GM10847 (cell line): ENCODE data around the gene KRTAP12-3.

ENCODE experiments used
- POLR2A ChIP-seq: IDR thresholded peaks from 2 replicates; pipeline ENCODE4 v1.6.1; 2011; ENCODE audit not compliant: insufficient read length; ENCODE audit errors: extremely low read depth

The KRTAP12-3 gene

GRCh38 chr21:44648557-44649311 is 9.0 kb upstream of the KRTAP12-3 start:
- no peak for TF ChIP-seq POLR2A

DNA sequence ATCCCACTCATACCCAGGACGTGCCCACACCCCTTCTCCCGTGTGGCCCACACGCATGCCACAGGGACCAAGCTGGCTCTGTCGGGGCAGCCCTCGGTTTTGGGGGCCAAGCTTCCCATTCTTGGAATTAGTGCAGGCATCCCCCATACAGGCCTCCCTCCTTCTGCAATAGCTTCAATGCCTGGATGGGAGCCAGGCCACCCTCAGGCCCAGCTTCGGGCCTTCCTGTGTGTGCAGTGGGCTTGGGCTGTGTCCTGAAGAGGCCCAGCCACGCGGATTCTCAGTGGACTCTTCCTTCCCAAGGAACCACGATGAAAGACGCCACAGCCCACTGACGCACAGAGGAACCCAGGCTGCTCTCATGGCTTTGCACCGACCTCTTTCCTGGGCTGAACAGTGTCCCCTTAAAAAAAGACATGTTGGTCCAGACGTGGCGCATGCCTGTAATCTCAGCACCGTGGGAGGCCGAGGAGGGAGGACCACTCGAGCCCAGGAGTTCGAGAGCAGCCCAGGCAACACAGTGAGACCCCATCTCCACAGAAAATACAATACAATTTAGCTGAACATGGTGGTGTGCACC is 8.1 kb upstream of the KRTAP12-3 start:
- no peak for TF ChIP-seq POLR2A

DNA sequence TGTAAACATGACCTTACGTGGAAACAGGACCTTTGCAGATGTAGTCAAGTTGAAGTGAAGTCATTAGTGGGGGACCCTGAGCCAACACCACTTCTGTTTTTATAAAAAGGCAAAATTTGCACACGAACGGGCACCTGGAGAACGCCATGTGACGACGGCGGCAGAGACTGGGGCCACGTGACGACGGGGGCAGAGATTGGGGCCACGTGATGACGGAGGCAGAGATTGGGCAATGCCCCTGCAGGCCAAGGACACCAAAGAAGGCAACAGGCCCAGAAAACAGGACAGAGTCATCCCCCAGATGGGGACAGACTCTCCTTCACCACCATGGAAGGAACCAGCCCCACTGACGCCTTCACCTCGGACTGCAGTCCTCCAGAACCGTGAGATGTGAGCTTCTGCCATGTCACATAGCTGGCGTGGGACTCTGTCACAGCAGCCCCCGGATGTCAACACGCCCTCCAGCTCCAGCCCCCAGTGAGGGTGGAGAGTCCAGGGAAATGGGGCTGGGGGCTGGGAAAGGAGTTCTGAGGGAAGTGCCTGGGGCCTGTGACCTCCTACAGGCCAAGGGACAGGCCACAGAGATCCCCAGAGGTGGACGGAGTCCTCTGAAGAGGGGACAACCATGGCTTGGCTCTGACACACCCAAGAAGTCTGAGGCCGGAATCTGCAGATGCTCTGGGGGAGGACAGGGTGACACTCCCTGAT is 7.3 kb upstream of the KRTAP12-3 start:
- no peak for TF ChIP-seq POLR2A

DNA sequence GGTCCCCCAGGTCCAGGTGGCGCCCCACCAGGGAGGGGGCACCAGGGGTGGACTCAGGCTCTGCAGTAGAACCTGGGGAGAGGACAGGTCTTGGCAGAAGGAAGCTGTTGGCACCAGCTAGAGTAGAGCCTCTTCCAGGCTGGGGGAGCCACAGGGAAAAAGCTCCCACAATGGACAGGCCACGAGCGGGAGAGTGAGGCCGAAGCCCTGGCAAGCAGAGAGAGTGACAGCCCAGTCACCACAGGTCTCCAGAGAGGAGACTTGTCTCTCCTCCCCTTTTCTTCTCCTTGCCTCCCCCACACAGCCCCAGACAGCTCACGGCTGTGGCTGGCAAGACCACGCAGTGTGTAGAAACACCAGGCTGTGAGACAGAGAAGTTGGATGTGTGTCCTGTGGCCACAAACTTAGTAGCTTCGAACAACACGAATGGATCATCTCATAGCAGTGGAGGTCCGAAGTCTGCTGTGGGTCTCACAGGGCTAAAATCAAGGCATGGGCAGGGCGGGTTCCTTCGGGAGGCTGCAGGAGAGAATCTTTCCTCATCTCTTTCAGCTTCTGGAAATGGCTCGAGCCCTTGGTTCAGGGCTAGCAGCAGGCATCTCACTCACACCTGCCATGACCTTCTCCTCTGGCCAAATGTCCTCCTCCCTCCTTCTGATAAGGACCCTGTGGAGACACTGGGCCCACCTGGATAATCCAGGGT is 6.6 kb upstream of the KRTAP12-3 start:
- TF ChIP-seq POLR2A, result no peak

DNA sequence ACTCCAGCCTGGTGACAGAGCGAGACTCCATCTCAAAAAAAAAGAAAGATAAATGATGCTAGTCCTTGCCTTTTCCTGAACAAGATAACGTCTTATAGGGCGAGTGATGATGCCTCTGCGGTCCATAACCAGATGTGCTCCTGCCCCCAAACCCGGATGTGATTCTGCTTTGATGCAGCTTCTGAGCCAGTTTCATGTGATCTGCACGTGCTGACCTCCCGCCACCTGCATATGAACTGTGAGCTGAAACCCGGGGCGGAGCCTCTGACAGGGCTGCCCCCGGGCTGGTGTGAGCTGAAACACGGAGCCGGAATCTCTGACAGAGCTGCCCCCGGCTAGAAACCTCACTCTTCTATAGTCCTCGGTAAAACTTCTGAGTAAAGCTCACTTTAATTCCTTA is 4.6 kb upstream of the KRTAP12-3 start:
- no peak for TF ChIP-seq POLR2A

GRCh38 chr21:44653656-44654575 is 3.8 kb upstream of the KRTAP12-3 start:
- TF ChIP-seq POLR2A, result no peak

GRCh38 chr21:44654576-44655175 is 3.1 kb upstream of the KRTAP12-3 start, which contains the start of gene KRTAP12-4:
Gene KRTAP12-4 (minus strand): TSS chr21:44654659. CDS start chr21:44654614, 45 bp downstream.
- TF ChIP-seq POLR2A, result no peak

DNA sequence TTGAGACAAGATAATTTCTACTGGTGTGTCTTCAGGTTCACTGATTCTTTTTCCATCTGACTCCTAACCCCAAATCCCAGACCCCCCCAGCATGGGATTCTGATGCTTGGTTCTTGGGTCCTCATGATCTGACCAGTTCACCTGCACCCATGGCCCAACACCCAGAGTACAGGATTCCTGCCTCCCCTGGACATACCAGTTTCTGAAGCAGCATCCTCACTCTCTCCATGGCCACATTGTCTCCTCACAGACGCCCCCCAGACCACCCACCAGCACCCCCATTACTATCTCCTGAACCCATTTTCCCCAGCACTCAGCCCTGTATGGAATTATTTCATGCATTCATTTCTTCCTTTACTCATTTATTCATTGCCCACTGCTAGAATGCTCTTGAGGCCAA is 864 bp upstream of the KRTAP12-3 start:
- no peak for TF ChIP-seq POLR2A

DNA sequence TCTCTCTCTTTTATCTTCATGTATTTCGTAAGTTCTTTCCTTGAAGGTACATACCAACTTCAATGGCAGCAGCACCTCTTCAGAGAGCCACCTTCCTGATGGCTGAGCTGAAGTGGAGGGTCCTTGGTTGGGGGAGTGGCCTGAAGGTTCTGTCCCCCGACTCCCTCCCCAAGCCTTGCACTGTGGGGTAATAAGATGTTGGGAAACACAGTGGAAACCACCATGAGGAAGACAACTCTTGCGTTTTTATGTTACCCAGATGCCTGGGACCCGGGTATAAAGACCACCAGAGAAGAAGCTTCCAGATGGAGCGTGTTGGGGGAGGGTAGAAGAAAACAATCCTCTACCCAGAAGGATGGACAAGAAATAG is 794 bp downstream of the KRTAP12-3 start:
- no peak for TF ChIP-seq POLR2A

GRCh38 chr21:44658913-44659595 is 1.3 kb downstream of the KRTAP12-3 start:
- TF ChIP-seq POLR2A, result no peak

DNA sequence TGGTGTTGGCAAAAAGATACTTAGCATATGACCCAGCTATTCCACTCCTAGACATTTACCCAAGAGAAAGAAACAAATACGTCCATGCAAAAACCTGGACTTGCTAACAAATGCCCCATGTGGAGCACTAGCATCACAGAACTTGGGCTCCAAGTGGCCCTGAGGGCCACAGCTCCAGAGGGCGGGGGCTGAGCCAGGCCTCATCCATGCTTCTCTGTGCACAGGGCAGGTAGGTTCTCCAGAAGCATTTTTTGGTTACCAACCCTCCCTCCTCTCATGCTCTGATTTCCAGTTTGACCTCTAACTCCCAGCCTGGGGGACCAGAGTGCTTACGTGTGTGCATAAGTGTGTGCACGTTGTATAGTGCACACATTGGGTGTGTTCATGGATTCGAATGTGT is 7.0 kb downstream of the KRTAP12-3 start:
- no peak for TF ChIP-seq POLR2A

DNA sequence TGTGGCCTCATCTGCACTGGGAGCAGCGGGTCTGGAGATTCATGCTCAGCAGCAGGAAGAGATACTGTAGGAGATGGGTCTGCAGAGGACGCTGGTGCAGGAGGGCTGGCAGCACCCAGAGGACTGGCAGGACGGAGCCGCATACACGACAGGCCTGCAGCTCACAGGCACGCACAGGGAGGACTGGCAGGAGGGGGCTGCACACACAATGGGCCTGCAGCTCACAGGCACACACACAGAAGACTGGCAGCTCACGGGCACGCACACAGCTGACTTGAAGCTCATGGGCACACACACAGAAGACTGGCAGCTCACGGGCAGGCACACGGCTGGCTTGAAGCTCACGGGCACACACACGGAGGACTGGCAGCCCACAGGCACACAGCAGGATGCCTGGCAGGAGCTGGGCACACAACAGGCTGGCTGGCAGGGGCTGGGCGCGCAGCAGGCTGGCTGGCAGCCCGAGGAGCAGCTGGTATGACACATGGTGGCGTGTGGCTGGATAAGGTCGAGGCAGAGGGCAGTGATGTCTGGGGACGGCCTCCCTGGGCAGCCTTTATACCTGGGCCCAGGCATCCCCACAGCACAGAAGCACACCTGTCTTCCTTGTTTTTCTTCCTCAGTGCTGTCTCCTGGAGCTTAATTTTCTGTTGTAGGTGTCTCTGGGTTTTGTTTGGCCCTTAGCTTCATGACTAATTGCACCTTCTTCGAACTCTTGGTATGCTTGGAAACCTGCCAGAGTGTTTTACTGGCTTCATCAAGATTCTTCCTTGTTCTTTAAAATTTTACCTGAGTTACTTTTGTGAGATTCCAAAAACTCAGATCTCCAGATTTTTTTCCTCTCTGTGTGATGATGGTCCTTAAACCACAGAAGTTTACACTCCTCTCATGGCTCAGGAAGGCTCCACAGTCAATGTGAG is 8.9 kb downstream of the KRTAP12-3 start, which contains the start of gene KRTAP12-2:
TSS of gene KRTAP12-2 (minus strand) at position 527 of the 920 bp plus-strand sequence. CDS start at position 486, 41 bp downstream.
- TF ChIP-seq POLR2A, result no peak

DNA sequence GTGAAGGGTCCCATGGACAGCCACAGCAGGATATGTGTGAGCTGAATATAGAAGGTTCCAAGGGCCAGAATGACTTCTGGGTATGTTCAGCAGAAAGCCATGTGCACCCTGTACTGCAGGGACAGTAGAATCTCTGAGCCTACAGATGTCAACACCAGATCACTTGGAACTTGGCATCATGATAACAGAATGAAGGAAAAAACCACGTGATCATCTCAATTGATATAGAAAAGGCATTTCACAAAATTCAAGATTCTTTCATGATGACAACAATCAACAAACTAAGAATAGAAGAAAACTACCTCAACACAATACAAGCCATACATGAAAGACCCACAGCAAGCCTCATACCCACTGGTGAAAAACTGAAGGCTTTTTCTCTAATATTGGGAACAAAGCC is 9.9 kb downstream of the KRTAP12-3 start:
- TF ChIP-seq POLR2A, result no peak
